Adrenal gland (tissue), 5 donors: ENCODE data around the gene SH3RF1.

ENCODE experiments used
- CTCF ChIP-seq, 6 experiments: fragments of 450-650 bp in 4 of 6; fragments of 200-600 bp in 2 of 6; sonication (generic) in 1 of 6; IDR thresholded peaks; 1 replicate in 5 of 6; 2 replicates in 1 of 6; pipeline versions ENCODE4 v1.5.1 to v1.8.0; 2016 to 2021; ENCODE audit warnings: antibody characterized with exemption in 6 of 6, mild to moderate bottlenecking in 2 of 6, moderate library complexity in 1 of 6
- POLR2A ChIP-seq, 2 donors: fragments of 450-650 bp; IDR thresholded peaks; one replicate each; pipeline ENCODE4 v1.6.1; 2017; ENCODE audit warnings: antibody characterized with exemption in 2 of 2, mild to moderate bottlenecking in 2 of 2, moderate library complexity in 1 of 2
- donor health status: DM: no; HTN: no; CAD: no.

DNA sequence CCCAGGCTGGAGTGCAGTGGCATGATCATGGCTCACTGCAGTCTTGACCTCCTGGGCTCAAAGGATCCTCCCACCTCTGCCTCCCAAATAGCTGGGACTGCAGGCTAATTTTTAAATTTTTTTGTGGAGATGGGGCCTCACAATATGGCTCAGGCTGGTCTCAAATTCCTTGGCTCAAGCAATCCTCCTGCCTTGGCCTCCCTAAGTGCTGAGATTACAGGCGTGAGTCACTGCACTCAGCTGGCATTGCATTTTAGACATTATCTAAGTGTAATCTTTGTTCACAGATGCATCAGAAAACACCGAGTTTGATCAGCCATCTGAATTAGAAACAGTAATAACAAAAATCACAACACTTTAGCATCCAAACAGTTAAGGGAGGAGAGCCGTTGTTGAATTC, 207.3 kb downstream of the SH3RF1 start:
- TF ChIP-seq CTCF (IDR thresholded peaks at IDR 0.05) (no peak), POLR2A (IDR thresholded peaks at IDR 0.05) (no peak)
